Testis (tissue), 2 donors: ENCODE measurements around the gene ACBD3.

Source experiments
- POLR2A ChIP-seq: fragments of 450-650 bp; IDR thresholded peaks from one replicate; pipeline ENCODE4 v1.6.1; 2017; ENCODE audit warnings: antibody characterized with exemption, mild to moderate bottlenecking, moderate library complexity
- TF ChIP-seq, protein P1 (sequence below), 3 experiments: fragments of 450-650 bp in 2 of 3; fragments of 200-600 bp in 1 of 3; sonication (generic) in 1 of 3; IDR thresholded peaks; one replicate each; pipeline ENCODE4 v1.5.1; 2016 to 2019; ENCODE audit warnings: antibody characterized with exemption in 3 of 3, mild to moderate bottlenecking in 2 of 3, moderate library complexity in 1 of 3

DNA sequence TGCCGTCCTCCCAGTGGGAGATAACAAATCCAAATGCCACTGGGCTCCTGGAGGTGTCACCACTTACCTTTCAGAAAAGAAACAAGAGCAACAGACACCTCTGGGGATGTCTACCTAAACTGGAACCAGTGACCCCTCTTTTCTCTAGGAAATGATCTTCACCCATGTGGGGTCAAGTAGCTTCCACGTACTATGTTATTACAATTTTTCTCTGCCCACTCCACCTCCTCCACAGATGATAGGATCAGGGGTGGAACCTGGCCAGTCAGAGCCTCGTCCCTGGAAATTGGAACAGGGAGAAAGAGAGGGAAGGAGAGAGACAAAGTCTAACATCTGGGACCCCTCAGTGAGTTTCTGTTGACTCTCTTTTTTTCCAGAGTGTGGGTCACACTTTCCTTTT lies 73.9 kb downstream of the ACBD3 start:
- TF ChIP-seq, protein P1, sequence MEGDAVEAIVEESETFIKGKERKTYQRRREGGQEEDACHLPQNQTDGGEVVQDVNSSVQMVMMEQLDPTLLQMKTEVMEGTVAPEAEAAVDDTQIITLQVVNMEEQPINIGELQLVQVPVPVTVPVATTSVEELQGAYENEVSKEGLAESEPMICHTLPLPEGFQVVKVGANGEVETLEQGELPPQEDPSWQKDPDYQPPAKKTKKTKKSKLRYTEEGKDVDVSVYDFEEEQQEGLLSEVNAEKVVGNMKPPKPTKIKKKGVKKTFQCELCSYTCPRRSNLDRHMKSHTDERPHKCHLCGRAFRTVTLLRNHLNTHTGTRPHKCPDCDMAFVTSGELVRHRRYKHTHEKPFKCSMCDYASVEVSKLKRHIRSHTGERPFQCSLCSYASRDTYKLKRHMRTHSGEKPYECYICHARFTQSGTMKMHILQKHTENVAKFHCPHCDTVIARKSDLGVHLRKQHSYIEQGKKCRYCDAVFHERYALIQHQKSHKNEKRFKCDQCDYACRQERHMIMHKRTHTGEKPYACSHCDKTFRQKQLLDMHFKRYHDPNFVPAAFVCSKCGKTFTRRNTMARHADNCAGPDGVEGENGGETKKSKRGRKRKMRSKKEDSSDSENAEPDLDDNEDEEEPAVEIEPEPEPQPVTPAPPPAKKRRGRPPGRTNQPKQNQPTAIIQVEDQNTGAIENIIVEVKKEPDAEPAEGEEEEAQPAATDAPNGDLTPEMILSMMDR (IDR thresholded peaks at IDR 0.05) = no peak
- TF ChIP-seq POLR2A = no peak
